Activated CD4-positive, alpha-beta memory T cell treated with anti-CD3 and anti-CD28 coated beads, Interleukin-2, amount 10 ng/mL, durations not matched to agents 7 days and 5 days (primary cell): ENCODE measurements around the gene PSME1. TPM values are rescaled to one million over a fixed set of nuclear protein-coding genes. Genes with fewer than 3 reads are reported as not detected.
A peak's percentile ranks its signal among the peaks of the same experiment; 100 is the strongest.

Experiments used
- CTCF ChIA-PET: fragments of 350-600 bp; sonication (Branson Sonifier 250); formaldehyde crosslinking; loops from one replicate; lab custom pipeline; 2021; ENCODE audit warnings: antibody characterized with exemption, inconsistent platforms; lab: Charles Lee
- POLR2A ChIA-PET: fragments of 350-600 bp; sonication (Branson Sonifier 250); formaldehyde crosslinking; loops from one replicate; lab custom pipeline; 2021; ENCODE audit warnings: antibody characterized with exemption; lab: Charles Lee
- DNase-seq: peaks from one replicate; pipeline ENCODE4 v3.0.0-alpha.2; 2020
- H3K27ac Mint-ChIP-seq: one replicate; pipeline ENCODE4 v1.8.0; 2021; ENCODE audit warnings: mild to moderate bottlenecking, mixed read lengths
- H3K27me3 Mint-ChIP-seq: one replicate; pipeline ENCODE4 v1.8.0; 2021; ENCODE audit warnings: mixed read lengths
- H3K36me3 Mint-ChIP-seq: one replicate; pipeline ENCODE4 v1.8.0; 2021; ENCODE audit warnings: low read depth, mixed read lengths
- H3K4me1 Mint-ChIP-seq: one replicate; pipeline ENCODE4 v1.8.0; 2021; ENCODE audit warnings: mixed read lengths
- H3K4me3 Mint-ChIP-seq: one replicate; pipeline ENCODE4 v1.8.0; 2021; ENCODE audit warnings: mild to moderate bottlenecking, mixed read lengths
- H3K9me3 Mint-ChIP-seq: one replicate; pipeline ENCODE4 v1.8.0; 2021; ENCODE audit warnings: mixed read lengths
- total RNA-seq, 2 experiments: library from RNA; stranded (reverse); gene quantifications; one replicate each; pipeline ENCODE4 v1.2.3, GENCODE V29; 2021

PSME1 gene
- total RNA-seq, 2 experiments from 2014 or later: 391 to 397 TPM

- POLR2A ChIA-PET: interaction anchor here (0.7 to 19.0 kb wide), 6 partner anchors 9 to 160 kb away, joined by 3 to 652 read pairs (median 6); partner anchors contain the start of genes EMC9, IRF9, PSME1 and TM9SF1
- peaks cover 36% of the 10 kb centered on the region for H3K4me1 Mint-ChIP-seq
- peaks cover 74% of the 10 kb centered on the region for H3K36me3 Mint-ChIP-seq
- no peaks in the 10 kb centered on the region for H3K27me3 Mint-ChIP-seq
- H3K27ac Mint-ChIP-seq: no peak overlapping the region
- H3K4me3 Mint-ChIP-seq: no peak overlapping the region
- no peak for DNase-seq
- no peaks in the 10 kb centered on the region for H3K9me3 Mint-ChIP-seq
- CTCF ChIA-PET: interaction anchor here (0.8 to 3.6 kb wide), 2 partner anchors 9 to 10 kb away, joined by 3 to 21 read pairs; partner anchors contain the start of genes EMC9 and IRF9
Observed at GRCh38 chr14:24150061-24150460, 14.1 kb downstream of the PSME1 start.

GRCh38 chr14:24150567-24150966 is 14.6 kb downstream of the PSME1 start:
- Mint-ChIP-seq H3K4me3 (no peak overlapping the region), H3K27me3 (no peaks in the 10 kb centered on the region)

GRCh38 chr14:24150993-24151392 is 15.0 kb downstream of the PSME1 start:
- Mint-ChIP-seq H3K27ac (no peak overlapping the region), H3K27me3 (no peaks in the 10 kb centered on the region), H3K9me3 (no peaks in the 10 kb centered on the region), H3K4me3 (no peak overlapping the region), H3K36me3 (peaks cover 74% of the 10 kb centered on the region), H3K4me1 (peaks cover 28% of the 10 kb centered on the region)
- DNase-seq: no peak
- CTCF ChIA-PET: interaction anchor here (1.2 to 3.6 kb wide), 2 partner anchors 10 to 146 kb away, joined by 3 to 21 read pairs; partner anchors contain the start of gene IRF9
- POLR2A ChIA-PET: interaction anchor here (0.7 to 19.0 kb wide), 6 partner anchors 10 to 45 kb away, joined by 3 to 652 read pairs (median 7); partner anchors contain the start of genes EMC9, IRF9, NRL and PSME1

More at GRCh38 chr14:24150567-24150966, 14.6 kb downstream of the PSME1 start:
- Mint-ChIP-seq H3K9me3 (no peaks in the 10 kb centered on the region), H3K4me1 (peaks cover 31% of the 10 kb centered on the region), H3K27ac (no peak overlapping the region), H3K36me3 (peaks cover 74% of the 10 kb centered on the region)
- ChIA-PET CTCF (interaction anchor here (0.8 to 3.6 kb wide), 3 partner anchors 9 to 147 kb away, joined by 3 to 21 read pairs (median 3); partner anchors contain the start of genes EMC9 and IRF9), POLR2A (interaction anchor here (0.7 to 19.0 kb wide), 7 partner anchors 9 to 45 kb away, joined by 3 to 652 read pairs (median 6); partner anchors contain the start of genes EMC9, IRF9, NRL and PSME1)
- DNase-seq: no peak

GRCh38 chr14:24151404-24152080 is 15.5 kb downstream of the PSME1 start:
- Mint-ChIP-seq H3K4me3 (no peak overlapping the region), H3K27me3 (no peaks in the 10 kb centered on the region), H3K36me3 (peaks cover 70% of the 10 kb centered on the region), H3K9me3 (no peaks in the 10 kb centered on the region), H3K27ac (no peak overlapping the region), H3K4me1 (peaks cover 28% of the 10 kb centered on the region)
- no peak for DNase-seq
- POLR2A ChIA-PET: interaction anchor here (0.7 to 19.0 kb wide), 5 partner anchors 11 to 44 kb away, joined by 4 to 652 read pairs (median 8); partner anchors contain the start of genes EMC9, IRF9, NRL and PSME1
- CTCF ChIA-PET: interaction anchor here (1.2 to 3.6 kb wide), 2 partner anchors 9 to 146 kb away, joined by 3 to 21 read pairs; partner anchors contain the start of gene IRF9

- Mint-ChIP-seq H3K27me3 (no peaks in the 10 kb centered on the region), H3K4me3 (no peak overlapping the region), H3K9me3 (no peaks in the 10 kb centered on the region), H3K27ac (no peak overlapping the region), H3K4me1 (peaks cover 15% of the 10 kb centered on the region), H3K36me3 (peaks cover 72% of the 10 kb centered on the region)
- ChIA-PET POLR2A (interaction anchor here (0.9 to 18.6 kb wide), 6 partner anchors 11 to 59 kb away, joined by 3 to 652 read pairs (median 5); partner anchors contain the start of genes DCAF11, EMC9, NRL and PSME1), CTCF (no interaction called here)
- DNase-seq: no peak
Observed at GRCh38 chr14:24155100-24155499, 19.1 kb downstream of the PSME1 start.

GRCh38 chr14:24156840-24157239 is 20.8 kb downstream of the PSME1 start:
- CTCF ChIA-PET: interaction anchor here (0.9 kb wide), 1 partner anchor 48 kb away, joined by 3 read pairs; no protein-coding TSS in a partner anchor
- Mint-ChIP-seq H3K27me3 (no peaks in the 10 kb centered on the region), H3K4me1 (peaks cover 24% of the 10 kb centered on the region), H3K36me3 (peaks cover 78% of the 10 kb centered on the region), H3K4me3 (no peak overlapping the region), H3K27ac (peak overlapping the region; percentile 32), H3K9me3 (no peaks in the 10 kb centered on the region)
- DNase-seq: no peak
- POLR2A ChIA-PET: interaction anchor here (0.7 to 18.6 kb wide), 3 partner anchors 13 to 58 kb away, joined by 3 to 652 read pairs (median 4); partner anchors contain the start of genes EMC9, PSME1, PSME2 and RNF31

- H3K36me3 Mint-ChIP-seq: peaks cover 79% of the 10 kb centered on the region
- ChIA-PET CTCF (interaction anchor here (0.9 kb wide), 1 partner anchor 49 kb away, joined by 3 read pairs; no protein-coding TSS in a partner anchor), POLR2A (interaction anchor here (0.8 to 18.6 kb wide), 3 partner anchors 14 to 63 kb away, joined by 3 to 652 read pairs (median 4); partner anchors contain the start of genes EMC9, PSME1, PSME2 and RNF31)
- no peaks in the 10 kb centered on the region for H3K27me3 Mint-ChIP-seq
- no peak overlapping the region for H3K4me3 Mint-ChIP-seq
- peaks cover 29% of the 10 kb centered on the region for H3K4me1 Mint-ChIP-seq
- peak overlapping the region; percentile 32 for H3K27ac Mint-ChIP-seq
- H3K9me3 Mint-ChIP-seq: no peaks in the 10 kb centered on the region
- no peak for DNase-seq
Observed at GRCh38 chr14:24157331-24157730, 21.3 kb downstream of the PSME1 start.

GRCh38 chr14:24159777-24160498 is 23.9 kb downstream of the PSME1 start:
- peaks cover 47% of the 10 kb centered on the region for H3K4me1 Mint-ChIP-seq
- H3K9me3 Mint-ChIP-seq: no peaks in the 10 kb centered on the region

GRCh38 chr14:24160499-24160849 is 24.5 kb downstream of the PSME1 start:
- H3K36me3 Mint-ChIP-seq: peaks cover 87% of the 10 kb centered on the region
- peaks cover 52% of the 10 kb centered on the region for H3K4me1 Mint-ChIP-seq
- ChIA-PET CTCF (interaction anchor here (0.7 to 3.4 kb wide), 33 partner anchors 9 to 271 kb away, joined by 3 to 76 read pairs (median 8); partner anchors contain the start of genes CHMP4A, CIDEB, DCAF11 and EMC9), POLR2A (interaction anchor here (0.8 to 18.6 kb wide), 35 partner anchors 17 to 858 kb away, joined by 3 to 652 read pairs (median 12); partner anchors contain the start of genes CARMIL3, CBLN3, CHMP4A and CIDEB)
- peak overlapping the region; percentile 100 for H3K27ac Mint-ChIP-seq
- no peaks in the 10 kb centered on the region for H3K9me3 Mint-ChIP-seq
- H3K27me3 Mint-ChIP-seq: no peaks in the 10 kb centered on the region
- H3K4me3 Mint-ChIP-seq: peak overlapping the region; percentile 100
- DNase-seq: no peak

More at GRCh38 chr14:24159777-24160498, 23.9 kb downstream of the PSME1 start:
- DNase-seq: no peak
- H3K36me3 Mint-ChIP-seq: peaks cover 87% of the 10 kb centered on the region
- POLR2A ChIA-PET: interaction anchor here (0.9 to 18.6 kb wide), 23 partner anchors 16 to 271 kb away, joined by 3 to 652 read pairs (median 22); partner anchors contain the start of genes CBLN3, CHMP4A, CIDEB and DCAF11
- H3K4me3 Mint-ChIP-seq: no peak overlapping the region
- H3K27me3 Mint-ChIP-seq: no peaks in the 10 kb centered on the region
- CTCF ChIA-PET: interaction anchor here (0.8 to 3.4 kb wide), 22 partner anchors 9 to 272 kb away, joined by 3 to 76 read pairs (median 13); partner anchors contain the start of genes CIDEB, DCAF11, EMC9 and IPO4
- peak overlapping the region; percentile 100 for H3K27ac Mint-ChIP-seq

GRCh38 chr14:24160850-24161804 is 25.1 kb downstream of the PSME1 start, which contains the start of gene IRF9:
IRF9 (plus strand) TSS chr14:24161265; CDS start chr14:24162145, 880 bp downstream.
- POLR2A ChIA-PET: interaction anchor here (0.7 to 18.6 kb wide), 48 partner anchors 17 to 1154 kb away, joined by 3 to 652 read pairs (median 7); partner anchors contain the start of genes CARMIL3, CBLN3, CHMP4A and CIDEB
- peak; percentile 99 for DNase-seq
- H3K9me3 Mint-ChIP-seq: no peaks in the 10 kb centered on the region
- H3K27me3 Mint-ChIP-seq: no peaks in the 10 kb centered on the region
- CTCF ChIA-PET: interaction anchor here (0.7 to 3.4 kb wide), 38 partner anchors 9 to 271 kb away, joined by 3 to 76 read pairs (median 7); partner anchors contain the start of genes CHMP4A, CIDEB, DCAF11 and EMC9
- H3K4me1 Mint-ChIP-seq: peaks cover 56% of the 10 kb centered on the region
- H3K36me3 Mint-ChIP-seq: peaks cover 88% of the 10 kb centered on the region
- H3K27ac Mint-ChIP-seq: peak within 1 kb of the TSS; percentile 100
- peak within 1 kb of the TSS; percentile 100 for H3K4me3 Mint-ChIP-seq
